GM21528 (cell line): ENCODE results near the gene PIGBOS1.
A peak's percentile ranks its signal among the peaks of the same experiment; 100 is the strongest.

Source experiments
- ATAC-seq: cut with Tn5 transposase; IDR thresholded peaks from one replicate; pipeline ENCODE4 v1.9.1; 2021; ENCODE audit warnings: mild to moderate bottlenecking, moderate library complexity; ENCODE audit not compliant: unreplicated experiment, low FRiP score

PIGBOS1 gene

GRCh38 chr15:55318588-55319494 lies at the start of gene PIGBOS1, which contains the start of gene PIGB:
Gene PIGBOS1, minus strand, starts transcription at chr15:55319123. Its CDS starts 1,331 bp downstream, at chr15:55317792.
Gene PIGB, plus strand, starts transcription at chr15:55319222. Its CDS starts 29 bp downstream, at chr15:55319251.
- peak; percentile 91 for ATAC-seq

GRCh38 chr15:55366981-55367380 lies 48.1 kb upstream of the PIGBOS1 start:
- no peak for ATAC-seq

- ATAC-seq = no peak
Observed at GRCh38 chr15:55362641-55363040, 43.7 kb upstream of the PIGBOS1 start.

GRCh38 chr15:55361048-55361447 lies 42.1 kb upstream of the PIGBOS1 start:
- ATAC-seq = no peak

GRCh38 chr15:55360256-55360655 lies 41.3 kb upstream of the PIGBOS1 start:
- ATAC-seq = no peak

GRCh38 chr15:55358471-55358870 lies 39.5 kb upstream of the PIGBOS1 start:
- ATAC-seq = no peak

- ATAC-seq = no peak
Observed at GRCh38 chr15:55357774-55358173, 38.9 kb upstream of the PIGBOS1 start.

- no peak for ATAC-seq
Observed at GRCh38 chr15:55356985-55357585, 38.2 kb upstream of the PIGBOS1 start.

GRCh38 chr15:55353025-55353424 lies 34.1 kb upstream of the PIGBOS1 start:
- no peak for ATAC-seq

GRCh38 chr15:55349282-55349681 lies 30.4 kb upstream of the PIGBOS1 start:
- no peak for ATAC-seq

- no peak for ATAC-seq
Observed at GRCh38 chr15:55348281-55348778, 29.4 kb upstream of the PIGBOS1 start.

GRCh38 chr15:55344206-55344605 lies 25.3 kb upstream of the PIGBOS1 start:
- ATAC-seq = no peak

GRCh38 chr15:55343168-55343567 lies 24.2 kb upstream of the PIGBOS1 start:
- ATAC-seq = no peak

GRCh38 chr15:55337160-55337559 lies 18.2 kb upstream of the PIGBOS1 start:
- ATAC-seq = no peak

- ATAC-seq = no peak
Observed at GRCh38 chr15:55334997-55335396, 16.1 kb upstream of the PIGBOS1 start.

- no peak for ATAC-seq
Observed at GRCh38 chr15:55334371-55334770, 15.4 kb upstream of the PIGBOS1 start.

- no peak for ATAC-seq
Observed at GRCh38 chr15:55327387-55327786, 8.5 kb upstream of the PIGBOS1 start.

GRCh38 chr15:55322467-55322866 lies 3.5 kb upstream of the PIGBOS1 start:
- no peak for ATAC-seq

GRCh38 chr15:55320963-55321362 lies 2.0 kb upstream of the PIGBOS1 start:
- ATAC-seq = no peak

- ATAC-seq = no peak
Observed at GRCh38 chr15:55320238-55320550, 1.3 kb upstream of the PIGBOS1 start.

- no peak for ATAC-seq
Observed at GRCh38 chr15:55319537-55320237, 764 bp upstream of the PIGBOS1 start.
